Activated T-cell treated with anti-CD3 and anti-CD28 coated beads for 48 hours (primary cell): ENCODE measurements around the gene ADCY1.
A peak's percentile ranks its signal among the peaks of the same experiment; 100 is the strongest.
"Not testable (repeated sequence)": the region's sequence is repeated elsewhere in the genome, so short reads cannot be mapped to it uniquely, and the experiment has no call there.

Experiments used
- DNase-seq: peaks from one replicate; pipeline ENCODE4 v3.0.0-alpha.2; 2020; ENCODE audit warnings: low read depth

ADCY1 gene

GRCh38 chr7:45759464-45759863, 185.3 kb downstream of the ADCY1 start:
- DNase-seq: not testable (repeated sequence)

GRCh38 chr7:45761545-45762205, 187.5 kb downstream of the ADCY1 start:
- DNase-seq: not testable (repeated sequence)

- not testable (repeated sequence) for DNase-seq
These were observed 188.2 kb downstream of the ADCY1 start for GRCh38 chr7:45762225-45762994.

GRCh38 chr7:45768516-45769394, 194.6 kb downstream of the ADCY1 start:
- DNase-seq: peak; percentile 96

GRCh38 chr7:45769626-45770025, 195.5 kb downstream of the ADCY1 start:
- DNase-seq: not testable (repeated sequence)
